SK-N-SH (cell line): ENCODE data around the gene ELAC2. TPM values are rescaled to one million over a fixed set of nuclear protein-coding genes. Genes with fewer than 3 reads are reported as not detected.

Source experiments
- CTCF ChIA-PET: fragments of 300-600, 350-600 bp; formaldehyde crosslinking; extraction: SDS; loops from one replicate; lab custom pipeline; 2021; lab: Yijun Ruan, JAX
- POLR2A ChIA-PET: fragments of 350-600 bp; sonication (Branson Sonifier 250); formaldehyde crosslinking; extraction: SDS; loops from one replicate; lab custom pipeline; 2020; ENCODE audit warnings: antibody characterized with exemption, inconsistent platforms; lab: Yijun Ruan, JAX
- DNase-seq: peaks from one replicate; pipeline ENCODE4 v3.0.0; 2012
- H2AFZ ChIP-seq: fragments of 200-600 bp; sonication (generic); 2 replicates; pipeline ENCODE4 v1.8.1; 2016; ENCODE audit warnings: antibody characterized with exemption, mild to moderate bottlenecking, low read depth
- H3F3A ChIP-seq: fragments of 200-600 bp; sonication (generic); replicated peaks from 2 replicates; pipeline ENCODE3; 2016; ENCODE audit warnings: antibody characterized with exemption, mild to moderate bottlenecking; ENCODE audit not compliant: insufficient read depth
- H3K27ac ChIP-seq, 2 experiments: fragments of 200-500 bp in 1 of 2; fragments of 200-600 bp in 1 of 2; sonication (Bioruptor generic) in 1 of 2; sonication (generic), shearing (Covaris generic) in 1 of 2; 2 replicates each; pipeline versions ENCODE4 v1.5.1 to v1.6.1; 2014 to 2016; ENCODE audit warnings: low read depth in 2 of 2, inconsistent platforms in 1 of 2, low read length in 1 of 2, mild to moderate bottlenecking in 1 of 2, mixed read lengths in 1 of 2
- H3K27me3 ChIP-seq: fragments of 200-600 bp; sonication (generic), shearing (Covaris generic); 2 replicates; pipeline ENCODE4 v1.6.1; 2016; ENCODE audit warnings: mixed run types; ENCODE audit not compliant: insufficient read depth
- H3K36me3 ChIP-seq, 2 experiments: fragments of 200-500 bp in 1 of 2; fragments of 200-600 bp in 1 of 2; sonication (Bioruptor generic) in 1 of 2; sonication (generic) in 1 of 2; replicated peaks in 1 of 2; 2 replicates each; pipeline versions ENCODE3 to v1.5.1; 2014 to 2016; ENCODE audit warnings: low read length in 1 of 2, mild to moderate bottlenecking in 1 of 2; ENCODE audit not compliant: insufficient read depth in 2 of 2, control insufficient read depth in 1 of 2
- H3K4me1 ChIP-seq, 2 experiments: fragments of 200-500 bp in 1 of 2; fragments of 200-600 bp in 1 of 2; sonication (Bioruptor generic) in 1 of 2; sonication (generic), shearing (Covaris generic) in 1 of 2; 2 replicates each; pipeline versions ENCODE4 v1.5.1 to v1.6.1; 2014 to 2016; ENCODE audit warnings: low read depth in 1 of 2, low read length in 1 of 2, mixed run types in 1 of 2; ENCODE audit not compliant: insufficient read depth in 2 of 2, control insufficient read depth in 1 of 2
- H3K4me2 ChIP-seq: fragments of 200-600 bp; sonication (generic), shearing (Covaris generic); 2 replicates; pipeline ENCODE4 v1.6.1; 2017; ENCODE audit warnings: mixed run types
- H3K4me3 ChIP-seq, 2 experiments: fragments of 200-500 bp in 1 of 2; fragments of 200-600 bp in 1 of 2; sonication (Bioruptor generic) in 1 of 2; sonication (generic), shearing (Covaris generic) in 1 of 2; 2 replicates each; pipeline versions ENCODE4 v1.5.1 to v1.8.1; 2014 to 2016; ENCODE audit warnings: low read depth in 2 of 2, inconsistent platforms in 1 of 2, low read length in 1 of 2, mild to moderate bottlenecking in 1 of 2, mixed read lengths in 1 of 2, moderate library complexity in 1 of 2
- H3K79me2 ChIP-seq: fragments of 200-600 bp; sonication (generic); 2 replicates; pipeline ENCODE4 v1.8.1; 2017; ENCODE audit warnings: mild to moderate bottlenecking; ENCODE audit not compliant: insufficient read depth
- H3K9ac ChIP-seq: fragments of 200-600 bp; sonication (generic); 2 replicates; pipeline ENCODE4 v1.6.1; 2017; ENCODE audit warnings: mixed run types
- H3K9me2 ChIP-seq: fragments of 200-600 bp; sonication (generic); 2 replicates; pipeline ENCODE4 v1.6.1; 2017; ENCODE audit warnings: mixed run types
- H3K9me3 ChIP-seq: fragments of 200-600 bp; sonication (generic); 2 replicates; pipeline ENCODE4 v1.6.1; 2017; ENCODE audit warnings: mixed run types, mild to moderate bottlenecking, moderate library complexity
- H4K20me1 ChIP-seq: fragments of 200-600 bp; sonication (generic); 2 replicates; pipeline ENCODE4 v1.6.1; 2017; ENCODE audit warnings: mild to moderate bottlenecking, mixed run types; ENCODE audit not compliant: insufficient read depth
- ELF1 ChIP-seq: IDR thresholded peaks from 2 replicates; pipeline ENCODE4 v1.4.0; 2012
- EP300 ChIP-seq, 2 experiments: IDR thresholded peaks; 2 replicates each; pipeline versions ENCODE4 v1.4.0 to v1.6.1; 2012; ENCODE audit warnings: borderline replicate concordance in 1 of 2, low read depth in 1 of 2, low read length in 1 of 2
- EZH2phosphoT487 ChIP-seq: fragments of 200-600 bp; sonication (generic); IDR thresholded peaks from 2 replicates; pipeline ENCODE4 v1.6.1; 2017; ENCODE audit warnings: low read depth, mixed run types, mild to moderate bottlenecking, antibody characterized with exemption, moderate library complexity, borderline replicate concordance
- FOXJ3 ChIP-seq: sonication (generic); formaldehyde crosslinking; IDR thresholded peaks from 2 replicates; pipeline ENCODE4 v1.5.1; 2020; ENCODE audit warnings: mild to moderate bottlenecking, missing genetic modification reagents
- FOXM1 ChIP-seq: IDR thresholded peaks from 2 replicates; pipeline ENCODE4 v1.4.0; 2012; ENCODE audit warnings: low read depth, mild to moderate bottlenecking
- GATA2 ChIP-seq: sonication (generic); formaldehyde crosslinking; IDR thresholded peaks from 2 replicates; pipeline ENCODE4 v1.5.0; 2020; ENCODE audit warnings: mild to moderate bottlenecking, missing genetic modification reagents
- JUND ChIP-seq: IDR thresholded peaks from 2 replicates; pipeline ENCODE4 v1.4.0; 2012
- MXI1 ChIP-seq: IDR thresholded peaks from 2 replicates; pipeline ENCODE4 v1.6.1; 2012; ENCODE audit warnings: mild to moderate bottlenecking, low read depth, low read length, improper control_type of control experiment
- NFIC ChIP-seq: IDR thresholded peaks from 2 replicates; pipeline ENCODE4 v1.4.0; 2012; ENCODE audit warnings: borderline replicate concordance
- NRF1 ChIP-seq: IDR thresholded peaks from 2 replicates; pipeline ENCODE4 v1.6.1; 2012; ENCODE audit warnings: low read depth, mild to moderate bottlenecking, low read length
- POLR2AphosphoS5 ChIP-seq: IDR thresholded peaks from 2 replicates; pipeline ENCODE4 v1.6.1; 2012; ENCODE audit warnings: low read depth, low read length
- RCOR1 ChIP-seq: fragments of 150-350 bp; IDR thresholded peaks from 2 replicates; pipeline ENCODE4 v1.6.1; 2017; ENCODE audit warnings: antibody characterized with exemption, low read length
- RXRA ChIP-seq: IDR thresholded peaks from 2 replicates; pipeline ENCODE4 v1.4.0; 2012; ENCODE audit warnings: low read depth, mild to moderate bottlenecking, borderline replicate concordance
- ZBTB33 ChIP-seq: IDR thresholded peaks from 2 replicates; pipeline ENCODE4 v1.4.0; 2012; ENCODE audit warnings: low read depth, borderline replicate concordance
- WGBS: methylation state at CpG from one replicate; pipeline ENCODE4 v1.1.6; 2017; ENCODE audit warnings: low lambda C conversion rate; 5-methylcytosine and 5-hydroxymethylcytosine counted together
- polyA plus RNA-seq, 3 experiments: library from polyadenylated mRNA; depleted of rRNA; stranded (reverse); fragments of >200 nt; gene quantifications; 2 replicates each; pipeline ENCODE4 v1.2.3, GENCODE V29; 2012
- TF ChIP-seq, protein P1 (sequence below): fragments of 150-350 bp; IDR thresholded peaks from 2 replicates; pipeline ENCODE4 v1.6.1; 2016; ENCODE audit warnings: mild to moderate bottlenecking, low read depth, low read length
- TF ChIP-seq, protein P2 (sequence below): IDR thresholded peaks from 2 replicates; pipeline ENCODE4 v1.4.0; 2012; ENCODE audit warnings: low read depth
- TF ChIP-seq, protein P3 (sequence below): fragments of 200-600 bp; sonication (generic); IDR thresholded peaks from 2 replicates; pipeline ENCODE4 v1.6.1; 2017; ENCODE audit warnings: antibody characterized with exemption, mild to moderate bottlenecking, moderate library complexity
- TF ChIP-seq, protein P4 (sequence below): IDR thresholded peaks from 2 replicates; pipeline ENCODE4 v1.6.1; 2012; ENCODE audit warnings: mild to moderate bottlenecking, low read depth, low read length, moderate library complexity

Gene ELAC2
- polyA plus RNA-seq, 1 of the 3 experiments (the other 2 are of a cell fraction), result 77.6 TPM

DNA sequence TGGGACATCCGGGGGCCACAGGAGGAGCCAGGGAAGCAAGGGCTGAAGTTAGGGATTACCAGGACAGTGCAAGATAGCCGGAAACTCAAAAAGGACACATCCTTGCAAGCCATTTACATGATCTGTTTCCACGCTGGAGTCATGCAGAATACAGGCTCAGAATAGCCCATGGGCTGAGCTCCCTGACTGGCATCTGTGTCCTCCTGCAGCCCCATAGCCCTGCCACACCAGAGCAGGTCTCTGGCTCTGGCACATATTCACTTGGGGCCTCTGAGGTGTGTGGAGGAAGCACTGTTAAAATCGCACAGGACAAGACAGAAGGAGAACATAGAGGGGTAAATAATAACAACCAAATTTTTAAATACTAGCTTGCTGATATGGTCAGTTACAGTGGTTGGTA lies 65.8 kb downstream of the ELAC2 start:
- no peaks in the 10 kb centered on the region; the same call in 1 of the 2 replicates for H3K27me3 ChIP-seq
- H2AFZ ChIP-seq, result no peak overlapping the region
- no peaks in the 10 kb centered on the region for H3K9me2 ChIP-seq
- H3K27ac ChIP-seq, result no peak overlapping the region
- H3K79me2 ChIP-seq, result no peaks in the 10 kb centered on the region
- TF ChIP-seq FOXJ3 (CRISPR knock-in tag), result no peak
- no peak for TF ChIP-seq FOXM1
- TF ChIP-seq POLR2AphosphoS5, result no peak
- TF ChIP-seq EZH2phosphoT487, result no peak
- no peak for TF ChIP-seq EP300 (IDR thresholded peaks at IDR 0.05; ENCODE audit: borderline replicate concordance in 1 of 2, low read depth in 1 of 2, low read length in 1 of 2)
- TF ChIP-seq, protein P1, sequence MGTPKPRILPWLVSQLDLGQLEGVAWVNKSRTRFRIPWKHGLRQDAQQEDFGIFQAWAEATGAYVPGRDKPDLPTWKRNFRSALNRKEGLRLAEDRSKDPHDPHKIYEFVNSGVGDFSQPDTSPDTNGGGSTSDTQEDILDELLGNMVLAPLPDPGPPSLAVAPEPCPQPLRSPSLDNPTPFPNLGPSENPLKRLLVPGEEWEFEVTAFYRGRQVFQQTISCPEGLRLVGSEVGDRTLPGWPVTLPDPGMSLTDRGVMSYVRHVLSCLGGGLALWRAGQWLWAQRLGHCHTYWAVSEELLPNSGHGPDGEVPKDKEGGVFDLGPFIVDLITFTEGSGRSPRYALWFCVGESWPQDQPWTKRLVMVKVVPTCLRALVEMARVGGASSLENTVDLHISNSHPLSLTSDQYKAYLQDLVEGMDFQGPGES, result no peak
- no peak for TF ChIP-seq ELF1
- no peak for TF ChIP-seq JUND
- no peak for TF ChIP-seq NRF1
- no peak for TF ChIP-seq GATA2 (CRISPR knock-in tag)
- TF ChIP-seq, protein P2, sequence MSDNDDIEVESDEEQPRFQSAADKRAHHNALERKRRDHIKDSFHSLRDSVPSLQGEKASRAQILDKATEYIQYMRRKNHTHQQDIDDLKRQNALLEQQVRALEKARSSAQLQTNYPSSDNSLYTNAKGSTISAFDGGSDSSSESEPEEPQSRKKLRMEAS, result no peak
- TF ChIP-seq, protein P3, sequence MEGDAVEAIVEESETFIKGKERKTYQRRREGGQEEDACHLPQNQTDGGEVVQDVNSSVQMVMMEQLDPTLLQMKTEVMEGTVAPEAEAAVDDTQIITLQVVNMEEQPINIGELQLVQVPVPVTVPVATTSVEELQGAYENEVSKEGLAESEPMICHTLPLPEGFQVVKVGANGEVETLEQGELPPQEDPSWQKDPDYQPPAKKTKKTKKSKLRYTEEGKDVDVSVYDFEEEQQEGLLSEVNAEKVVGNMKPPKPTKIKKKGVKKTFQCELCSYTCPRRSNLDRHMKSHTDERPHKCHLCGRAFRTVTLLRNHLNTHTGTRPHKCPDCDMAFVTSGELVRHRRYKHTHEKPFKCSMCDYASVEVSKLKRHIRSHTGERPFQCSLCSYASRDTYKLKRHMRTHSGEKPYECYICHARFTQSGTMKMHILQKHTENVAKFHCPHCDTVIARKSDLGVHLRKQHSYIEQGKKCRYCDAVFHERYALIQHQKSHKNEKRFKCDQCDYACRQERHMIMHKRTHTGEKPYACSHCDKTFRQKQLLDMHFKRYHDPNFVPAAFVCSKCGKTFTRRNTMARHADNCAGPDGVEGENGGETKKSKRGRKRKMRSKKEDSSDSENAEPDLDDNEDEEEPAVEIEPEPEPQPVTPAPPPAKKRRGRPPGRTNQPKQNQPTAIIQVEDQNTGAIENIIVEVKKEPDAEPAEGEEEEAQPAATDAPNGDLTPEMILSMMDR, result no peak
- TF ChIP-seq RXRA, result no peak
- no peak for TF ChIP-seq NFIC
- TF ChIP-seq, protein P4, sequence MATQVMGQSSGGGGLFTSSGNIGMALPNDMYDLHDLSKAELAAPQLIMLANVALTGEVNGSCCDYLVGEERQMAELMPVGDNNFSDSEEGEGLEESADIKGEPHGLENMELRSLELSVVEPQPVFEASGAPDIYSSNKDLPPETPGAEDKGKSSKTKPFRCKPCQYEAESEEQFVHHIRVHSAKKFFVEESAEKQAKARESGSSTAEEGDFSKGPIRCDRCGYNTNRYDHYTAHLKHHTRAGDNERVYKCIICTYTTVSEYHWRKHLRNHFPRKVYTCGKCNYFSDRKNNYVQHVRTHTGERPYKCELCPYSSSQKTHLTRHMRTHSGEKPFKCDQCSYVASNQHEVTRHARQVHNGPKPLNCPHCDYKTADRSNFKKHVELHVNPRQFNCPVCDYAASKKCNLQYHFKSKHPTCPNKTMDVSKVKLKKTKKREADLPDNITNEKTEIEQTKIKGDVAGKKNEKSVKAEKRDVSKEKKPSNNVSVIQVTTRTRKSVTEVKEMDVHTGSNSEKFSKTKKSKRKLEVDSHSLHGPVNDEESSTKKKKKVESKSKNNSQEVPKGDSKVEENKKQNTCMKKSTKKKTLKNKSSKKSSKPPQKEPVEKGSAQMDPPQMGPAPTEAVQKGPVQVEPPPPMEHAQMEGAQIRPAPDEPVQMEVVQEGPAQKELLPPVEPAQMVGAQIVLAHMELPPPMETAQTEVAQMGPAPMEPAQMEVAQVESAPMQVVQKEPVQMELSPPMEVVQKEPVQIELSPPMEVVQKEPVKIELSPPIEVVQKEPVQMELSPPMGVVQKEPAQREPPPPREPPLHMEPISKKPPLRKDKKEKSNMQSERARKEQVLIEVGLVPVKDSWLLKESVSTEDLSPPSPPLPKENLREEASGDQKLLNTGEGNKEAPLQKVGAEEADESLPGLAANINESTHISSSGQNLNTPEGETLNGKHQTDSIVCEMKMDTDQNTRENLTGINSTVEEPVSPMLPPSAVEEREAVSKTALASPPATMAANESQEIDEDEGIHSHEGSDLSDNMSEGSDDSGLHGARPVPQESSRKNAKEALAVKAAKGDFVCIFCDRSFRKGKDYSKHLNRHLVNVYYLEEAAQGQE, result no peak
- no peak for TF ChIP-seq MXI1
- TF ChIP-seq RCOR1, result no peak
- TF ChIP-seq ZBTB33, result no peak
- CTCF ChIA-PET, result interaction anchor here (1.0 kb wide), 1 partner anchor 406 kb away, joined by 3 read pairs; no protein-coding TSS in a partner anchor
- no peaks in the 10 kb centered on the region for H3K4me1 ChIP-seq
- no peaks in the 10 kb centered on the region for H3F3A ChIP-seq
- no peak overlapping the region for H3K9ac ChIP-seq
- H4K20me1 ChIP-seq, result no peaks in the 10 kb centered on the region
- WGBS, result 13% methylated on average over 4 of the region's 4 CpGs
- H3K9me3 ChIP-seq, result no peaks in the 10 kb centered on the region
- no peaks in the 10 kb centered on the region for H3K36me3 ChIP-seq
- DNase-seq, result no peak
- POLR2A ChIA-PET, result no interaction called here
- no peak overlapping the region for H3K4me2 ChIP-seq
- H3K4me3 ChIP-seq, result no peak overlapping the region
